ENCODE data around the gene PLXNA3. TPM values are rescaled to one million over a fixed set of nuclear protein-coding genes. Genes with fewer than 3 reads are reported as not detected.

PLXNA3 gene
- 73.0 TPM for total RNA-seq

DNA sequence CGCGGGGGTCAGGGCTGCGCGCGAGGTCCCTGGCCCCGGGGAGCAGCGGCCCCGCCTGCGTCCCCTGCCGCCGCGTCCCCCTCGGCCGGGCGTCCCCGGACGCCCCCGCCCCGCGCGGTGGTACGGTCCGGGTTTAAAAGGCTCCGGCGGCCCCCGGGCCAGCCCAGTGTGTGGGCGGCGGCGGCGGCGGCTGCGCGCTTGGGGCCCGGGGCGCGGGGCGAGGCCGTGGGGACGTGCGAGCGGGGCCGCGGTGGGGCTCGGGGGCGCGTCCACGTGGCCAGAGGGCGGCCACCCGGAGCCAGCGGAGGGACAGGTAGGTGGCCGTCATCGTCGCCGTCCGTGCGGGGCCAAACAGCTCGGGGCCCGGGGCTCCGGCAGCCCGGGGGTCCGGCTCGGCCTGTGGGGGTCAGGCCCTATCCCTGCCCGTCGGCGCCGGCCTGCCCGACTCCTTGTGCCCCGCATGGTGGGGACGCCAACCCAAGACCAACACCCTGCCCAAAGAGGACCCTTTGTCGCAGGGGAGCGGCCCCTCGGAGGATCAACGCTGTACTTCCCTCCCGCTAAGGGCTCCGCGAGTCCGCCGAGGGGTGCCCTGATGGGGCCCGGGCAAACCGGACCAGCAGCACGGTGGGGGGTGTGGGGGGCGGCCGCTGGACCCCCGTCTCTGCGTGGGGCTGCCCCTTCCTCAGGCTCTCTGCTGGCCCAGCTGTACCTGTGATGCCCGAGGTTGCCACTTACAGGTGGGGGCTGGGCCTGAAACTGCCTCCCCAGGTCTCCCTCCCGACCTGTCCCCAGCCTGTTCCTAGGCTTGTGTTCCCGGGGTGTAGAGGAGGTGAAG lies at the start of gene PLXNA3:
TSS of gene PLXNA3 (plus strand) at position 166 of the 838 bp plus-strand sequence. CDS start 1,903 bp downstream, outside the sequence.
- ATAC-seq = peak; percentile 43
- intact Hi-C loops (cut with DNase I) = no loop called here
- peak; percentile 72 for DNase-seq (ENCODE audit: low spot score)

GRCh38 chrX:154408659-154409221 lies 49.3 kb upstream of the PLXNA3 start:
- no peak for DNase-seq (ENCODE audit: low spot score)
- ATAC-seq = no peak
- intact Hi-C loops (cut with DNase I) = no loop called here

DNA sequence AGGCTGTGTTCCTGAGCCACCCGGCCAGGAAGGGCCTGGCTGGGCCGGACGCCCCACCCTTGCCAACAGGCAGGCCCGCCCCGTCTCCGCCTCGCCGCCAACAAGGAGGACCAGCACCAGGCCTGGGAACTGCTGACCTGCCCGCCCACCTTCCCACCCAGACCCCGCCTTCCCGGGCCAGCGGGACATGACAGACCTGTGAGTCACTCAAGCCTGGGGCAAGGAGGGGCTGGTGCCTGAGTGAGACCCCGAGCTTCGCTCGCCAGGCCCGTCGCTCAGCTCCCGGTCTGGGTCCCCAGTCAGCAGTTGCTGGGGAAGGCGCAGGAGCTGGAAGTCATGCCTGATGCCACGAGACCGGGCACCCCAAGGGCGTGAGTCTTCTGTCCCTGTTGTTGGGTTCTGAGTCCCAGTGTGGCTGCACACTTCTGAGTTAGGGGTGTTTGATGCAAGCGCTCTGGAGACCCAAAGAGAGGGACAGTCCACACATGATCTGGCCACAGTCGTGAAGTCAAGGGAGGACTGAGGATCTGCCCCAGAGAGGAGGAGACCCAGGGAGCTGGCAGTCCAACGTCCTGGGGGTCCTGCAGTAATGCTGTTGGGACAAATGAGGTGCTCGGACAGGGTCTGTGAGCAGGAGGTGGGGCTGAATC lies 48.7 kb upstream of the PLXNA3 start, which contains the start of gene DNASE1L1:
TSS of gene DNASE1L1 (minus strand) at position 33 of the 650 bp plus-strand sequence. CDS start 3,686 bp downstream, outside the sequence.
- intact Hi-C loops (cut with DNase I) = no loop called here
- ATAC-seq (peak; percentile 62), DNase-seq (ENCODE audit: low spot score) (peak; percentile 85)

DNA sequence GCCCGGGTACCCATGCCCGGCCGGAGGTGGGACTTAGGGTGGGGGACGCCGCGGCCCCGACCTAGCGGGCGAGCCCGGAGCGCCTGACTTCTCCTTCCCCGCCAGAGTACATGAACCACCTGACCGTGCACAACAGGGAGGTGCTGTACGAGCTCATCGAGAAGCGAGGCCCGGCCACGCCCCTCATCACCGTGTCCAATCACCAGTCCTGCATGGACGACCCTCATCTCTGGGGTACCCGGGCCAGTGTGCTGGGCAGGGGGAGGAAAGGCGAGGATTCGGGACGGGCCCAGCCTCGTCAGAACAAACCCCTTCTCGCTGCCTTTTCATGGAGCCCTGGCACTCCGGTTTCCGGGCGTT lies 46.1 kb upstream of the PLXNA3 start:
- peak; percentile 79 for DNase-seq (ENCODE audit: low spot score)
- ATAC-seq = peak; percentile 80
- intact Hi-C loops (cut with DNase I) = no loop called here

- intact Hi-C loops (cut with DNase I) = no loop called here
- DNase-seq (ENCODE audit: low spot score) (no peak), ATAC-seq (peak; percentile 27)
These were observed 45.6 kb upstream of the PLXNA3 start for GRCh38 chrX:154412468-154412867.

DNA sequence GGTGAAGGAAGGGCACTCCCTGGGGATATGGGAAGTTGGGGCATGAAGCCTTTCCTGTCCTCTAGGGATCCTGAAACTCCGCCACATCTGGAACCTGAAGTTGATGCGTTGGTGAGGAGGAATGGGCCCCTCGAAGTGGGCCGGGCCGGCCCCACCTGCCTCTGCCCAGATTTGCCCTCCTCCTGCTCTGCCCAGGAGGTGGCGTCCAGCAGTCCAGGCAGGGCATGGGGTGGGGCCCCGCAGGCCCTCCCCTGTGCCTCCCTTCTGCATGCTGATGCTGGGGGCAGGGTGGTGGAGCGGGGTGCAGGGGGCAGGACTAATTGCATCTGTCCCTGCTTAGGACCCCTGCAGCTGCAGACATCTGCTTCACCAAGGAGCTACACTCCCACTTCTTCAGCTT lies 44.9 kb upstream of the PLXNA3 start:
- DNase-seq (ENCODE audit: low spot score) = no peak
- intact Hi-C loops (cut with DNase I) = no loop called here
- no peak for ATAC-seq

DNA sequence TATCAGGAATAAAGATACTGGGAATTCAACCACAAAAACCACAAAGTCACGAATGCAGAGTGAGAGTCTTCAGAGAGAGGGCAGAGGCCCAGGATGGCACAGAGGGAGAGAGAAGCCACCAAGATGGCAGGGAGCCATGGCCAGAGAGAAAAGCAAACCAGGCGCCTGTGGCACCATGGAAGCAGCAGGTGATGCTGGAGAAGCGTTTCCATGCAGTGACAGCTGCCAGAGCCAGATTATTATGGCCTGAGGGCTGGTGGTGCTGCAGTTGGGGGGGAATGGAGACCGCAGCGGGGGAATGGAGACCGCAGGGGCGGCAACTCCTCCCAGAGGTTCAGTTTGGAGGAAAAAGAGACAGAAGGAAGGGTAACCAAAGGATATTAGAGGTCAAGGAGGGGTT lies 40.9 kb upstream of the PLXNA3 start:
- ATAC-seq (no peak), DNase-seq (ENCODE audit: low spot score) (no peak)
- intact Hi-C loops (cut with DNase I) = no loop called here

DNA sequence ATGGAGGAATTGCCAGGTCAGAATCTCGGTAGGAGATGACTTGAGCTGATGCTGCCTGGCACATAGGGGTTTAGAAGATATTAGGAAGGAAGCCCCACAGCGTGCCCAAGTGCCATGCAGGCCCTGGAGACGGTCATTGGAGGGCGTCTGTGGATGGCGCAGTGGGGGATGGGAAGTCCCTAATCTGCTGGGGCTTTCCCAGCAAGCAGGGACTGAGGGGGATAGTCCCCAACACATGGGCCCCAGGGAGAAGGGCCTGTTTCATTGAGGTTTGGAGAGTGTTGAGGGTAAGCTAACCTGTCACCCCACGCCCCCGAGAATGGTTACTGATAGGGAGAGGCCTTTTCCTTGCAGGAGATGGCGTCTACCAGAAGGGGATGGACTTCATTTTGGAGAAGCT lies 38.9 kb upstream of the PLXNA3 start:
- ATAC-seq = no peak
- no peak for DNase-seq (ENCODE audit: low spot score)
- intact Hi-C loops (cut with DNase I) = no loop called here

GRCh38 chrX:154419688-154420401 lies 38.2 kb upstream of the PLXNA3 start:
- ATAC-seq = peak; percentile 21

GRCh38 chrX:154420402-154420756 lies 37.7 kb upstream of the PLXNA3 start:
- intact Hi-C loops (cut with DNase I) = no loop called here
- DNase-seq (ENCODE audit: low spot score) (no peak), ATAC-seq (peak; percentile 10)

More at GRCh38 chrX:154419688-154420401, 38.2 kb upstream of the PLXNA3 start:
- intact Hi-C loops (cut with DNase I) = no loop called here
- no peak for DNase-seq (ENCODE audit: low spot score)

DNA sequence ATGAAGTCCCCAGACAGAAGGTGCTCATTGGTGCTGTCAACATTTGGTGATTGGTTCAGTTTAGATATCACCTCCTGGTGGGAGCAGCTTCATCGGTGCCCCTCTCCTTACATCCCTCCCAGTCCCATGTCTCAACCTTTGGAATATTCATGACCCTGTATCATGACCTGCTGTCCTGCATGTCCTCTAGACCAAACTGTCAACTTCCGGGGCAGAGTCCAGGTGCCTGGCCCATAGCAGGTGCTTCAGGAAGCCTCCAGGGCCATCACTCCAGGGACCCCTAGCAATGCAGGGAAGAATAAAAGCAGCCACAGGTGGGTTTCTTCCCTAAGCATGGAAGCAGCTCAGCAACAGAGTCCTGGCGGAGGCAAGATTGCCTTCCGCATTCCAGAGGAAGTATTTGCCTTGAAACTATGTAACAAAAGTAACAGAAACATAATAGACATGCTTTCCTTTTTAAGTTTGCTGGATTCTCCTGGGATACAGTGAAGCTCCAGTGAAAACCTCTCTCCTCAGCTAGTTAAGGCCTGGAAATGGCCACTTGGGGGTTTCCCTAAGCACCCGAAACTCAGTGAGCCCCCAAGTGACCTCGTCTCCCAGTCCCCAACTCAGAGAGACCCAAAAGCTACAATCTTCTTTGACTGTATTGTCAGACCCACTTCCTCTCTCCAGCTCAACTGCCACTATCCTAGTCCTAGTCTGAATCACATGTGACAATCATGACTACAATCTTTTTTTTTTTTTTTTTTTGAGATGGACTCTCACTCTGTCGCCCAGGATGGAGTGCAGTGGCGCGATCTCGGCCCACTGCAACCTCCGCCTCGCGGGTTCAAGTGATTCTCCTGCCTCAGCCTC lies 30.9 kb upstream of the PLXNA3 start:
- intact Hi-C loops (cut with DNase I) = no loop called here
- ATAC-seq = no peak
- no peak for DNase-seq (ENCODE audit: low spot score)

DNA sequence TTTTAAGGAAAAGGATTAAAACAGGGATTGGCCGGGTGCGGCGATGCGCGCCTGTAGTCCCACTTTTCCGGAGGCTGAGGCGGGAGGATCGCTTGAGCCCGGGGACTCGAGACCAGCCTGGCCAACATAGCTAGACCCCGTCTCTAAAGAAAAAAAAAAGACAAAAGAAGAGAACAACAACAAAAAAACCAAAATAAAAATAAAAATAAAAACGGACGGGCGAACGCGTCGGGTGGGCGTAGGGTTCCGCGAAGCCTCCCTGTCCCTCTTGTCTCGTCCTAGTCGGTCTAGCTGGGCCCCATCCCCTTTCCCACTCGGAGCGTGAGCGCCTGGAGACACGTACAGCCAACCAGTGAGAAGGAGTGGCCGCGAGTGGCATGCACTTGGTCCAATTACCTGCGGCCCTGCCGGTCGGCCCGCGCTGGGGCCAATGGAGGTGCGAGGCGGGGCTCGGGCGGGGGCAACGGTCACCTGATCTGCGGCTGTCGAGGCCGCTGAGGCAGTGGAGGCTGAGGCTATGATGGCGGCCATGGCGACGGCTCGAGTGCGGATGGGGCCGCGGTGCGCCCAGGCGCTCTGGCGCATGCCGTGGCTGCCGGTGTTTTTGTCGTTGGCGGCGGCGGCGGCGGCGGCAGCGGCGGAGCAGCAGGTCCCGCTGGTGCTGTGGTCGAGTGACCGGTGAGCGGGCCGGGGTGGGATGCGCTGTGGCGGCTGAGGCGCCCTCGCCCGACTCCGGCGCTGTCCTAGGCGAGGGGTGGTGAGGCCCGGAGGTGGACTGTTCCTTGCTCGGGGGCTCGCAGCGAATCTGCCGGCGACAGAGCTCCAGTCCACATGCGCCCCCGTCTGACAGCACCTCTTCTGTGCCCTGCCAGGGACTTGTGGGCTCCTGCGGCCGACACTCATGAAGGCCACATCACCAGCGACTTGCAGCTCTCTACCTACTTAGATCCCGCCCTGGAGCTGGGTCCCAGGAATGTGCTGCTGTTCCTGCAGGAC lies 29.6 kb upstream of the PLXNA3 start, which contains the start of gene ATP6AP1:
TSS of gene ATP6AP1 (plus strand) at position 502 of the 996 bp plus-strand sequence. CDS start at position 518, 16 bp downstream.
- intact Hi-C loops (cut with DNase I) = no loop called here
- DNase-seq (ENCODE audit: low spot score) = peak; percentile 94
- peak; percentile 98 for ATAC-seq

GRCh38 chrX:154429711-154430110 lies 28.4 kb upstream of the PLXNA3 start:
- no peak for ATAC-seq
- no peak for DNase-seq (ENCODE audit: low spot score)
- intact Hi-C loops (cut with DNase I) = no loop called here

DNA sequence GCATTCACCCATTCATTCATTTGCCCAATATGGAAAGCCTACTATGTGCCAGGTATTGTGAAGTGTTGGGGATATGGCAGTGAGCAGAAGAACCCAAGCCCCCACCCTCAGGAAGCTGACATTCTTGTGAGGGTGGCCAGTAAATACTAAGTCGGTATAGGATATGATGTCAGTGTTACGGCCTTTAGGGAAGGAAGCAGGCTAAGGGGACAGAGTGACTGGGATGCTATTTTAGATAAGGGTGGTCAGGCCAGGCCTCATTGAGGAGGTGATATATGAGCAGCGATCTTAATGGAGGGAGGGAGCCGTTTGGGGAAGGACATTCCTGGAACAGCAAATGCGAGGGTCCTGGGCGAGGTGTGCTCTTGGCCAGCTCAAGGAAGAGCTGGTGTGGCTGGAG lies 27.6 kb upstream of the PLXNA3 start:
- ATAC-seq (no peak), DNase-seq (ENCODE audit: low spot score) (no peak)
- intact Hi-C loops (cut with DNase I) = no loop called here

DNA sequence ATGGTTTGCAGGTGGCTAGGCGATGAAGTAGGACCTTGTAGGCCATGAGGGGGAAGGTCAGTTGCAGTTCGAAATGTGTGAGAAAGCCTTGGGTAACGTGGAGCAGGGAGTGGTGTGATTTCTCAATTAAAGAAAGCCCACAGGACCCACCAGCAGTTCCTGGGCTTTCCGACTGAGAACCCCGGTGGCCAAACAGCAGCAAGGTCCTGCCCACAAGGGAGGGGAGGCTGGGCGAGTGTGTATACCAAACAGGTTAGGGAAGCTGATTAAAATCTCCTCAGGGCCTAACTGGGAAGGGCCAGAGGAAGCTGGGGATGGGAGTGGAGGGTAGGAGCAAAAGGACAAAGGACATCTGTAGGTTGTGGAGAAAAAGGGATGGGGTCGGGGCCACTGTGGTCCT lies 27.2 kb upstream of the PLXNA3 start:
- no peak for DNase-seq (ENCODE audit: low spot score)
- no peak for ATAC-seq
- intact Hi-C loops (cut with DNase I) = no loop called here

GRCh38 chrX:154431341-154431740 lies 26.7 kb upstream of the PLXNA3 start:
- ATAC-seq (no peak), DNase-seq (ENCODE audit: low spot score) (no peak)
- intact Hi-C loops (cut with DNase I) = no loop called here

- ATAC-seq (no peak), DNase-seq (ENCODE audit: low spot score) (no peak)
- intact Hi-C loops (cut with DNase I) = no loop called here
These were observed 25.9 kb upstream of the PLXNA3 start for GRCh38 chrX:154432210-154432609.
